Adrenal gland (tissue), 5 donors: ENCODE results near the gene SLC6A1.

Source experiments
- CTCF ChIP-seq, 6 experiments: fragments of 450-650 bp in 4 of 6; fragments of 200-600 bp in 2 of 6; sonication (generic) in 1 of 6; IDR thresholded peaks; 1 replicate in 5 of 6; 2 replicates in 1 of 6; pipeline versions ENCODE4 v1.5.1 to v1.8.0; 2016 to 2021; ENCODE audit warnings: antibody characterized with exemption in 6 of 6, mild to moderate bottlenecking in 2 of 6, moderate library complexity in 1 of 6
- POLR2A ChIP-seq, 2 donors: fragments of 450-650 bp; IDR thresholded peaks; one replicate each; pipeline ENCODE4 v1.6.1; 2017; ENCODE audit warnings: antibody characterized with exemption in 2 of 2, mild to moderate bottlenecking in 2 of 2, moderate library complexity in 1 of 2
- donor health status: DM: no; HTN: no; CAD: no.

- TF ChIP-seq POLR2A (IDR thresholded peaks at IDR 0.05) (no peak), CTCF (IDR thresholded peaks at IDR 0.05) (no peak)
These were observed 44.8 kb downstream of the SLC6A1 start for GRCh38 chr3:11037241-11037873.
